GM12878 (cell line): ENCODE measurements around the gene RTP3. TPM values are rescaled to one million over a fixed set of nuclear protein-coding genes. Genes with fewer than 3 reads are reported as not detected.

Experiments
- ATAC-seq: fragments of 200-7000 bp; cut with Tn5 transposase; 3 replicates; pipeline ENCODE4 v1.9.1; 2020; ENCODE audit warnings: mild to moderate bottlenecking, moderate library complexity
- BruUV-seq: library from RNA; stranded (reverse); fragments of 400-500 nt; replicated peaks from 2 replicates; lab custom pipeline; 2021; lab: Mats Ljungman, UMichigan
- CTCF ChIA-PET: fragments of 300-600 bp; sonication (Branson Sonifier 250); formaldehyde crosslinking; extraction: SDS; loops from one replicate; lab custom pipeline; 2021; ENCODE audit warnings: inconsistent platforms; lab: Yijun Ruan, JAX
- POLR2A ChIA-PET: fragments of 350-600 bp; formaldehyde crosslinking; extraction: SDS; loops from one replicate; lab custom pipeline; 2021; ENCODE audit warnings: inconsistent platforms; lab: Charles Lee
- RAD21 ChIA-PET: fragments of 300-600 bp; sonication (Branson Sonifier 250); formaldehyde crosslinking; loops from one replicate; lab custom pipeline; 2023; ENCODE audit warnings: antibody characterized with exemption; ENCODE audit not compliant: unreplicated experiment; lab: Charles Lee
- SMC1A ChIA-PET: fragments of 300-600 bp; sonication (Branson Sonifier 250); formaldehyde crosslinking; loops from one replicate; lab custom pipeline; 2023; ENCODE audit not compliant: unreplicated experiment, uncharacterized antibody; lab: Charles Lee
- DNase-seq: peaks from one replicate; pipeline ENCODE4 v3.0.0-alpha.2; 2011; ENCODE audit warnings: low read depth, low spot score
- FAIRE-seq: peaks from 3 replicates; lab custom pipeline; 2011; peaks lifted over from hg19 to GRCh38; lab: Jason Lieb, UNC
- H2AFZ ChIP-seq: 2 replicates; pipeline ENCODE4 v1.6.0; 2011; ENCODE audit warnings: low read depth, low read length, control low read depth; ENCODE audit not compliant: control insufficient read depth
- H3K27ac ChIP-seq: 2 replicates; pipeline ENCODE4 v1.5.1; 2011; ENCODE audit warnings: control low read depth; ENCODE audit not compliant: control insufficient read depth, insufficient read depth
- H3K27me3 ChIP-seq, 2 experiments: replicated peaks in 1 of 2; 2 replicates each; pipeline versions ENCODE4 v1.6.0 to v1.6.1; 2011; ENCODE audit warnings: low read length in 1 of 2; ENCODE audit not compliant: control insufficient read depth in 2 of 2, insufficient read depth in 2 of 2
- H3K36me3 ChIP-seq, 2 experiments: 2 replicates each; pipeline ENCODE4 v1.5.1; 2011; ENCODE audit warnings: low read length in 1 of 2; ENCODE audit not compliant: control insufficient read depth in 2 of 2, insufficient read depth in 2 of 2
- H3K4me1 ChIP-seq: 2 replicates; pipeline ENCODE4 v1.6.1; 2011; ENCODE audit warnings: mild to moderate bottlenecking, low read length, moderate library complexity, mixed read lengths; ENCODE audit not compliant: control insufficient read depth, insufficient read depth
- H3K4me2 ChIP-seq: 2 replicates; pipeline ENCODE4 v1.6.0; 2011; ENCODE audit warnings: control low read depth; ENCODE audit not compliant: control insufficient read depth, insufficient read depth
- H3K4me3 ChIP-seq: fragments of 200-600 bp; sonication (generic); 2 replicates; pipeline ENCODE4 v1.5.1; 2016
- H3K79me2 ChIP-seq: 2 replicates; pipeline ENCODE4 v1.6.0; 2011; ENCODE audit warnings: low read length; ENCODE audit not compliant: control insufficient read depth, insufficient read depth
- H3K9ac ChIP-seq: 2 replicates; pipeline ENCODE4 v1.8.0; 2011; ENCODE audit warnings: low read length, control low read depth, mixed read lengths; ENCODE audit not compliant: control insufficient read depth, insufficient read depth
- H3K9me3 ChIP-seq: replicated peaks from 3 replicates; pipeline ENCODE4 v1.5.1; 2011; ENCODE audit warnings: mild to moderate bottlenecking, low read length; ENCODE audit not compliant: control insufficient read depth, insufficient read depth
- H4K20me1 ChIP-seq: 2 replicates; pipeline ENCODE4 v1.6.0; 2011; ENCODE audit not compliant: control insufficient read depth, insufficient read depth
- EP300 ChIP-seq, 2 experiments: fragments of 150-350 bp in 1 of 2; IDR thresholded peaks; 2 replicates each; pipeline ENCODE4 v1.6.1; 2011 to 2012; ENCODE audit warnings: low read depth in 2 of 2, low read length in 2 of 2, borderline replicate concordance in 1 of 2, improper control_type of control experiment in 1 of 2, inconsistent platforms in 1 of 2; ENCODE audit not compliant: control insufficient read depth in 1 of 2
- FOS ChIP-seq: IDR thresholded peaks from 3 replicates; pipeline ENCODE4 v1.6.1; 2011; ENCODE audit warnings: borderline replicate concordance; ENCODE audit not compliant: insufficient read length; ENCODE audit errors: extremely low read depth
- GATAD2B ChIP-seq: fragments of 450-650 bp; conservative IDR thresholded peaks from 2 replicates; pipeline ENCODE4 v1.6.1; 2017; ENCODE audit warnings: low read depth, mild to moderate bottlenecking, moderate library complexity
- HDGF ChIP-seq: fragments of 450-650 bp; IDR thresholded peaks from 2 replicates; pipeline ENCODE4 v1.6.1; 2016; ENCODE audit warnings: antibody characterized with exemption
- IRF5 ChIP-seq: fragments of 450-650 bp; IDR thresholded peaks from 2 replicates; pipeline ENCODE4 v1.6.1; 2017; ENCODE audit warnings: borderline replicate concordance
- MEF2B ChIP-seq: fragments of 450-650 bp; IDR thresholded peaks from 2 replicates; pipeline ENCODE4 v1.6.1; 2018; ENCODE audit warnings: mild to moderate bottlenecking, moderate library complexity; ENCODE audit not compliant: partially characterized antibody, poor library complexity, severe bottlenecking
- MYC ChIP-seq: IDR thresholded peaks from 2 replicates; pipeline ENCODE4 v1.6.1; 2011; ENCODE audit warnings: mild to moderate bottlenecking, low read length, moderate library complexity, inconsistent platforms; ENCODE audit not compliant: insufficient read depth, insufficient replicate concordance, insufficient read length, severe bottlenecking
- NKRF ChIP-seq: fragments of 450-650 bp; conservative IDR thresholded peaks from 2 replicates; pipeline ENCODE4 v1.6.1; 2017; ENCODE audit warnings: mild to moderate bottlenecking, moderate library complexity
- NR2C2 ChIP-seq: IDR thresholded peaks from 2 replicates; pipeline ENCODE4 v1.6.1; 2011; ENCODE audit warnings: borderline replicate concordance, low read depth; ENCODE audit not compliant: control insufficient read depth, insufficient read length
- SREBF1 ChIP-seq: IDR thresholded peaks from 2 replicates; pipeline ENCODE4 v1.6.1; 2012; ENCODE audit warnings: mild to moderate bottlenecking, low read length
- SUPT20H ChIP-seq: IDR thresholded peaks from 2 replicates; pipeline ENCODE4 v1.6.1; 2011; ENCODE audit warnings: low read depth, mild to moderate bottlenecking, low read length, moderate library complexity, borderline replicate concordance; ENCODE audit not compliant: control insufficient read depth
- TBL1XR1 ChIP-seq: IDR thresholded peaks from 2 replicates; pipeline ENCODE4 v1.6.1; 2012; ENCODE audit warnings: low read depth, low read length, improper control_type of control experiment
- TCF3 ChIP-seq: IDR thresholded peaks from 2 replicates; pipeline ENCODE4 v1.6.1; 2012; ENCODE audit warnings: low read depth, mild to moderate bottlenecking, low read length, borderline replicate concordance; ENCODE audit not compliant: insufficient read depth
- YBX1 ChIP-seq: fragments of 450-650 bp; IDR thresholded peaks from 2 replicates; pipeline ENCODE4 v1.6.1; 2016; ENCODE audit warnings: antibody characterized with exemption
- ZZZ3 ChIP-seq: IDR thresholded peaks from 2 replicates; pipeline ENCODE4 v1.6.1; 2011; ENCODE audit warnings: low read depth; ENCODE audit not compliant: control insufficient read depth, insufficient read length
- WGBS: methylation state at CpG from one replicate; pipeline ENCODE4 v1.1.6; 2016; ENCODE audit warnings: low lambda C conversion rate; ENCODE audit not compliant: insufficient replicate concordance, insufficient coverage; ENCODE audit errors: missing lambda C conversion rate; 5-methylcytosine and 5-hydroxymethylcytosine counted together
- in situ Hi-C: fragments of 300-500 bp; cut with MboI; formaldehyde crosslinking; loops from 9 replicates; pipeline ENCODE4 v1.14.3; 2018; ENCODE audit warnings: mixed read lengths
- intact Hi-C: fragments of 100-400 bp; cut with micrococcal nuclease; formaldehyde crosslinking; loops from one replicate; pipeline ENCODE4 v1.14.2; 2022; ENCODE audit not compliant: unreplicated experiment
- polyA plus RNA-seq, 11 experiments: library from polyadenylated mRNA; depleted of rRNA in 4 of 11; unstranded in 6 of 11; stranded (reverse) in 5 of 11; fragments of >200 nt; fragmentation: Nextera tagmentation in 4 of 11; fragmentation: Illumina TruSeq in 1 of 11; extraction: Ambion mirVana in 4 of 11; extraction: Trizol in 1 of 11; gene quantifications; 1 replicate in 1 of 11; 2 replicates in 10 of 11; pipeline versions ENCODE4 v1.2.1 to v1.2.3, GENCODE V29; 2011 to 2016; ENCODE audit warnings: inconsistent platforms in 2 of 11, missing spikeins in 2 of 11, low read depth in 1 of 11
- total RNA-seq, 4 experiments: library from RNA; depleted of rRNA in 3 of 4; stranded (reverse); fragments of >200 nt in 3 of 4; fragmentation: Illumina TruSeq in 1 of 4; extraction: Trizol in 1 of 4; gene quantifications; 2 replicates each; pipeline versions ENCODE4 v1.2.1 to v1.2.3, GENCODE V29; 2013 to 2021

Gene RTP3
- total and polyA plus RNA-seq, 10 of the 15 experiments (the other 5 are each of a cell fraction or from before 2014, with no cell fraction given) = 0.06 TPM; not detected in 9

GRCh38 chr3:46533091-46533490 is 35.3 kb downstream of the RTP3 start:
- Histone ChIP-seq H3K79me2 (no peaks in the 10 kb centered on the region), H3K27ac (no peak overlapping the region), H3K9ac (no peak overlapping the region), H3K9me3 (no peaks in the 10 kb centered on the region), H3K4me2 (no peak overlapping the region), H3K4me1 (peaks cover 15% of the 10 kb centered on the region), H4K20me1 (no peaks in the 10 kb centered on the region), H2AFZ (no peak overlapping the region), H3K27me3 (0 out of 4 replicates have a peak, but pooled peaks cover 0 to 4% of the 10 kb centered on the region in 2 experiments), H3K36me3 (no peaks in the 10 kb centered on the region), H3K4me3 (no peak overlapping the region)
- DNase-seq = no peak
- ChIA-PET SMC1A (interaction anchor here (1.2 kb wide), 1 partner anchor 43 kb away, joined by 3 read pairs; no protein-coding TSS in a partner anchor), CTCF (no interaction called here), POLR2A (no interaction called here), RAD21 (no interaction called here)
- no peak for FAIRE-seq
- intact Hi-C loops = loop anchor here (10.0 kb wide), 1 partner anchor 438 kb away; no protein-coding TSS in a partner anchor
- TF ChIP-seq SUPT20H (no peak), MYC (no peak), GATAD2B (no peak), NR2C2 (no peak), NKRF (no peak), ZZZ3 (no peak), EP300 (IDR thresholded peaks at IDR 0.05; ENCODE audit: borderline replicate concordance in 1 of 2, control insufficient read depth in 1 of 2, low read depth in 2 of 2, low read length in 2 of 2) (no peak), MEF2B (no peak), HDGF (no peak), IRF5 (no peak), SREBF1 (no peak), YBX1 (no peak), TBL1XR1 (no peak), FOS (no peak), TCF3 (no peak)
- no TSS peak for BruUV-seq
- WGBS = 75% methylated on average over 3 of the region's 3 CpGs
- no peak for ATAC-seq
- in situ Hi-C loops = no loop called here
